ENCODE measurements around the gene CNPY1. TPM values are rescaled to one million over a fixed set of nuclear protein-coding genes. Genes with fewer than 3 reads are reported as not detected.

The CNPY1 gene
- total RNA-seq, 2 donors from 2014 or later, result 0.33 TPM; not detected in 1

GRCh38 chr7:155514296-155514695 is 32.1 kb downstream of the CNPY1 start:
- Histone ChIP-seq H3K9ac (ENCODE audit: extremely low read depth, low read length, poor library complexity, severe bottlenecking) (no peak overlapping the region), H3K4me1 (ENCODE audit: control insufficient read depth, insufficient read depth, low read length) (no peaks in the 10 kb centered on the region), H3K27me3 (ENCODE audit: control insufficient read depth, insufficient read depth, low read length, poor library complexity, severe bottlenecking) (peaks cover 97% of the 10 kb centered on the region), H3K27ac (ENCODE audit: low read depth, low read length) (no peak overlapping the region), H3K9me3 (ENCODE audit: control insufficient read depth, low read length) (no peaks in the 10 kb centered on the region), H3K4me3 (ENCODE audit: low read length) (no peak overlapping the region), H3K36me3 (ENCODE audit: control insufficient read depth, insufficient read depth, low read length) (no peaks in the 10 kb centered on the region)
- Mint-ChIP-seq H3K4me3 (no peak overlapping the region), H3K4me1 (peaks cover 12% of the 10 kb centered on the region), H3K27me3 (ENCODE audit: insufficient read depth) (peaks cover 98% of the 10 kb centered on the region), H3K27ac (no peak overlapping the region), H3K9me3 (no peaks in the 10 kb centered on the region), H3K36me3 (ENCODE audit: low read depth) (no peaks in the 10 kb centered on the region)
- WGBS, 2 experiments (ENCODE audit: insufficient coverage in 1 of 2, insufficient read length in 1 of 2), result 79 to 87% methylated on average over 8 of the region's 8 CpGs
- TF ChIP-seq, protein P1, sequence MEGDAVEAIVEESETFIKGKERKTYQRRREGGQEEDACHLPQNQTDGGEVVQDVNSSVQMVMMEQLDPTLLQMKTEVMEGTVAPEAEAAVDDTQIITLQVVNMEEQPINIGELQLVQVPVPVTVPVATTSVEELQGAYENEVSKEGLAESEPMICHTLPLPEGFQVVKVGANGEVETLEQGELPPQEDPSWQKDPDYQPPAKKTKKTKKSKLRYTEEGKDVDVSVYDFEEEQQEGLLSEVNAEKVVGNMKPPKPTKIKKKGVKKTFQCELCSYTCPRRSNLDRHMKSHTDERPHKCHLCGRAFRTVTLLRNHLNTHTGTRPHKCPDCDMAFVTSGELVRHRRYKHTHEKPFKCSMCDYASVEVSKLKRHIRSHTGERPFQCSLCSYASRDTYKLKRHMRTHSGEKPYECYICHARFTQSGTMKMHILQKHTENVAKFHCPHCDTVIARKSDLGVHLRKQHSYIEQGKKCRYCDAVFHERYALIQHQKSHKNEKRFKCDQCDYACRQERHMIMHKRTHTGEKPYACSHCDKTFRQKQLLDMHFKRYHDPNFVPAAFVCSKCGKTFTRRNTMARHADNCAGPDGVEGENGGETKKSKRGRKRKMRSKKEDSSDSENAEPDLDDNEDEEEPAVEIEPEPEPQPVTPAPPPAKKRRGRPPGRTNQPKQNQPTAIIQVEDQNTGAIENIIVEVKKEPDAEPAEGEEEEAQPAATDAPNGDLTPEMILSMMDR (conservative IDR thresholded peaks at IDR 0.05), result no peak
- DNase-seq, result no peak

DNA sequence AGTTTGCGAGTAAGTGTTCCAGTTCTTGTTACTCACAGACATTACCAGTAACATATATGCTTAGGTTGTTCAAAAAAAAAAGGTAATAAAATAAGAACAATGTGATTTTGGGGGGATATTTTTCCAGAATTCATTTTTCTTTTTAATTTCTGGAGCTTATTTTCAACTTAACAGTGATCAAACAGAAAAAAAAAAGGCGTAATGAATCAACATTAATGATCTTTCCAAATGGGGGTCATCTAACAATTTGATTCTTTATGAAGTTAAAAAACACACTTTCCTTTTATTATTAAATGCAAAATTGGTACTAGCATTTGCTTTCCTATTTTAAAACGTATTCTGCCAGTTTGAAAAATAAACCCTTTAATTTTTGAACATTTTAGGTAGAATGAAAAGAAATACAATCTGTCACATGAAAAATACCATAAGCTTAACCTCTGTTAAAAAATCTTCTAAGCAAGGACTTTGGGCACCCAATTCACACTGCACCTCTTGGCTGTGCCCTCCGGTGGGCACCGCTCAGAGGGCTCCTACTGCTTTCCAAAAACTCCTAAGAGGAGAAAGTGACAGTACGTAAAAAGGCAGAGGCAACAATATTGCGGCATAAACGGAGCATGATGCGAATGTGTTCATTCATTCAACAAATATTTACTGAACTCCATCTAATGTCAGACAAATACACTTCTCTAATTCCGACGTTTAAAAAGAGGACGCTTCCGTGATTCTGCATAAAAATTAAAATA is 32.6 kb downstream of the CNPY1 start:
- Histone ChIP-seq H3K36me3 (ENCODE audit: control insufficient read depth, insufficient read depth, low read length) (no peaks in the 10 kb centered on the region), H3K27ac (ENCODE audit: low read depth, low read length) (no peak overlapping the region), H3K9me3 (ENCODE audit: control insufficient read depth, low read length) (no peaks in the 10 kb centered on the region), H3K27me3 (ENCODE audit: control insufficient read depth, insufficient read depth, low read length, poor library complexity, severe bottlenecking) (peaks cover 98% of the 10 kb centered on the region), H3K4me1 (ENCODE audit: control insufficient read depth, insufficient read depth, low read length) (no peaks in the 10 kb centered on the region), H3K4me3 (ENCODE audit: low read length) (no peak overlapping the region), H3K9ac (ENCODE audit: extremely low read depth, low read length, poor library complexity, severe bottlenecking) (no peak overlapping the region)
- Mint-ChIP-seq H3K4me3 (no peak overlapping the region), H3K27me3 (ENCODE audit: insufficient read depth) (peaks cover 98% of the 10 kb centered on the region), H3K4me1 (peaks cover 17% of the 10 kb centered on the region), H3K27ac (no peak overlapping the region), H3K9me3 (no peaks in the 10 kb centered on the region), H3K36me3 (ENCODE audit: low read depth) (no peaks in the 10 kb centered on the region)
- WGBS, 2 experiments (ENCODE audit: insufficient coverage in 1 of 2, insufficient read length in 1 of 2), result 60 to 76% methylated on average over 9 to 11 of the region's 13 CpGs
- peak; percentile 15 for DNase-seq
- TF ChIP-seq, protein P1 (conservative IDR thresholded peaks at IDR 0.05), result no peak

DNA sequence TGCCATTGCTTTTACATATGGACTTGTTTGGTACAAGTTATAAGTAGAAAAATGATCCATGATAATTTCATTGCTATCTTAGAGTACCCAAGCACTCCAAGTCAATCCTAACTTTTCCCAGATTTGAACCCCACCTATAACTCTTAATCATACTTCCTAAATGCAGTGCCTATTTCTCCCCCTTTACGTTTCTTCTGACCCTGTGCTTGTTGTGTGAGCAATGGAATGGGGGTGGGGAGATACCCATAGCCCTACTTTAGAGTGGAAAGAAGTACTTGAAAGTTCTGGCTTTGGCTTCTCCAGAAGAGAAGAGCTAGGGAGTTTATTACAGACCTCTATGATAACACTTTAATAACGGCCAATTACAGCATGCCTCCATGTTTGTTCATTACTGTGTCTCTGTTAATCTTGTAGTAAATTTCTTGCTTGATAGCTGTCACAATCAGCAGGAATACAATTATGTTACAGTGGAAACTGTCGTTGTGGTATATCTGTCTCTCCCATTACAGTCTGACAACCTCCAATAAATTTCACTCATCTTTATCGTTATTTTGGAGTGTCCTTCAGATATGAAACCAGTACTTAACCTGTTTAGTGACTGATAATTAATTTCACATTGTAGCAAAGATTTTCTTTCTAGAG is 34.0 kb downstream of the CNPY1 start:
- WGBS, 2 experiments (ENCODE audit: insufficient coverage in 1 of 2, insufficient read length in 1 of 2), result 31% methylated on average over 4 of the region's 4 CpGs; no CpG with 5 or more reads in 1 of the 2 experiments
- Histone ChIP-seq H3K4me1 (ENCODE audit: control insufficient read depth, insufficient read depth, low read length) (no peaks in the 10 kb centered on the region), H3K36me3 (ENCODE audit: control insufficient read depth, insufficient read depth, low read length) (no peaks in the 10 kb centered on the region), H3K9ac (ENCODE audit: extremely low read depth, low read length, poor library complexity, severe bottlenecking) (no peak overlapping the region), H3K9me3 (ENCODE audit: control insufficient read depth, low read length) (no peaks in the 10 kb centered on the region), H3K27me3 (ENCODE audit: control insufficient read depth, insufficient read depth, low read length, poor library complexity, severe bottlenecking) (peaks cover 98% of the 10 kb centered on the region), H3K27ac (ENCODE audit: low read depth, low read length) (no peak overlapping the region), H3K4me3 (ENCODE audit: low read length) (no peak overlapping the region)
- TF ChIP-seq, protein P1 (conservative IDR thresholded peaks at IDR 0.05), result no peak
- peaks cover 98% of the 10 kb centered on the region for H3K27me3 Mint-ChIP-seq (ENCODE audit: insufficient read depth)
- no peaks in the 10 kb centered on the region for H3K36me3 Mint-ChIP-seq (ENCODE audit: low read depth)
- H3K27ac Mint-ChIP-seq, result no peak overlapping the region
- no peaks in the 10 kb centered on the region for H3K9me3 Mint-ChIP-seq
- H3K4me3 Mint-ChIP-seq, result no peak overlapping the region
- DNase-seq, result peak; percentile 31
- H3K4me1 Mint-ChIP-seq, result peaks cover 17% of the 10 kb centered on the region
